Endothelial cell of umbilical vein (primary cell): ENCODE results near the gene CDH2.

Source experiments
- EZH2 ChIP-seq: IDR thresholded peaks from 2 replicates; pipeline ENCODE4 v1.6.1; 2012; ENCODE audit warnings: borderline replicate concordance, low read depth, mild to moderate bottlenecking, moderate library complexity, low read length, inconsistent platforms; ENCODE audit not compliant: severe bottlenecking
- GATA2 ChIP-seq: IDR thresholded peaks from 2 replicates; pipeline ENCODE4 v1.7.0; 2011; ENCODE audit warnings: low read depth, mild to moderate bottlenecking, moderate library complexity, mixed read lengths, low read length; ENCODE audit not compliant: insufficient read length, insufficient read depth
- JUN ChIP-seq: IDR thresholded peaks from 2 replicates; pipeline ENCODE4 v1.6.1; 2011; ENCODE audit warnings: borderline replicate concordance, low read depth; ENCODE audit not compliant: insufficient read length, insufficient read depth
- MAX ChIP-seq: IDR thresholded peaks from 2 replicates; pipeline ENCODE4 v1.6.1; 2011; ENCODE audit not compliant: insufficient read depth, insufficient read length
- POLR2A ChIP-seq: IDR thresholded peaks from 2 replicates; pipeline ENCODE4 v1.6.1; 2012; ENCODE audit warnings: low read depth, mild to moderate bottlenecking, control low read depth, low read length
- POLR2AphosphoS5 ChIP-seq: IDR thresholded peaks from 2 replicates; pipeline ENCODE4 v1.6.1; 2012; ENCODE audit warnings: low read depth, mild to moderate bottlenecking, control low read depth, low read length, moderate library complexity; ENCODE audit not compliant: insufficient read depth
- TF ChIP-seq, protein P1 (sequence below), 2 donors: IDR thresholded peaks; 1 replicate in 1 of 2; 2 replicates in 1 of 2; pipeline ENCODE4 v1.5.1; 2011; ENCODE audit warnings: low read length in 2 of 2, mild to moderate bottlenecking in 2 of 2, moderate library complexity in 2 of 2, control low read depth in 1 of 2, inconsistent platforms in 1 of 2, low read depth in 1 of 2; ENCODE audit not compliant: insufficient read depth in 1 of 2; ENCODE audit errors: extremely low read depth in 1 of 2

DNA sequence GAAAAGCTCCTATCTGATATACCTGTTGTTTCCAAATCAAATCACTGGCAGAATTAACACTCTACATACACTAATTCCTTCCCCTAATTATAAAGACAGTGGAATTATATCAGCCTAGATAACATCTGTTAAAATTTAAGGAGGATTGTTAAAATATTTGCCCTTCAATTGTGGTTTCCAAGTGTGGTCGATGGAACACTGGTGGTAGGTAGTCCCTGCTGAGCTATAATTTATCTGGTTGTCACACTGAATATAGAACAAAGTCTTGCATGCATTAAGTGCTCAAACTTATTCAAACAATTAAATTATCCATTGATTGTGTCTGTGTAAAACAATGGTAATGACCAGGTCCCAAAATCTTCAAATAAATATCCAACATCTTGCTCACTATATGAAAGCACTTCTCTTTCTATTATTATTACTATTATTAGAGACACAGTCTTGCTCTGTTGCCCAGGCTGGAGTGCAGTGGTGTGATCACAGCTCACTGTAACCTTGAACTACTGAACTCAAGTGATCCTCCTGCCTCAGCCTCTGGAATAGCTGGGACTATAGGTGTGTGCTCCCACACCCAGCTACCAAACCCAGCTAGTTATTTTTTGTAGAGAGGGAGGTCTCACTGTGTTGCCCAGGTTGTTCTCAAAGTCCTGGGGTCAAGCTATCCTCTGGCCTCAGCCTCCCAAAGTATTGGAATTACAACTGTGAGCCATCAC, 12.0 kb downstream of the CDH2 start:
- TF ChIP-seq, protein P1, sequence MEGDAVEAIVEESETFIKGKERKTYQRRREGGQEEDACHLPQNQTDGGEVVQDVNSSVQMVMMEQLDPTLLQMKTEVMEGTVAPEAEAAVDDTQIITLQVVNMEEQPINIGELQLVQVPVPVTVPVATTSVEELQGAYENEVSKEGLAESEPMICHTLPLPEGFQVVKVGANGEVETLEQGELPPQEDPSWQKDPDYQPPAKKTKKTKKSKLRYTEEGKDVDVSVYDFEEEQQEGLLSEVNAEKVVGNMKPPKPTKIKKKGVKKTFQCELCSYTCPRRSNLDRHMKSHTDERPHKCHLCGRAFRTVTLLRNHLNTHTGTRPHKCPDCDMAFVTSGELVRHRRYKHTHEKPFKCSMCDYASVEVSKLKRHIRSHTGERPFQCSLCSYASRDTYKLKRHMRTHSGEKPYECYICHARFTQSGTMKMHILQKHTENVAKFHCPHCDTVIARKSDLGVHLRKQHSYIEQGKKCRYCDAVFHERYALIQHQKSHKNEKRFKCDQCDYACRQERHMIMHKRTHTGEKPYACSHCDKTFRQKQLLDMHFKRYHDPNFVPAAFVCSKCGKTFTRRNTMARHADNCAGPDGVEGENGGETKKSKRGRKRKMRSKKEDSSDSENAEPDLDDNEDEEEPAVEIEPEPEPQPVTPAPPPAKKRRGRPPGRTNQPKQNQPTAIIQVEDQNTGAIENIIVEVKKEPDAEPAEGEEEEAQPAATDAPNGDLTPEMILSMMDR (IDR thresholded peaks at IDR 0.05; ENCODE audit: extremely low read depth in 1 of 2, insufficient read depth in 1 of 2, low read depth in 1 of 2, low read length in 2 of 2), result no peak
- TF ChIP-seq POLR2A (no peak), MAX (no peak), POLR2AphosphoS5 (no peak), EZH2 (no peak), JUN (no peak), GATA2 (no peak)
